Endothelial cell of umbilical vein (primary cell): Measurements from ENCODE around the gene CUTA. TPM values are rescaled to one million over a fixed set of nuclear protein-coding genes. Genes with fewer than 3 reads are reported as not detected.

Experiments used
- BruUV-seq: library from RNA; stranded (reverse); fragments of 400-500 nt; replicated peaks from 2 replicates; lab custom pipeline; 2021; lab: Mats Ljungman, UMichigan
- CTCF ChIA-PET: fragments of 300-600, 350-600 bp; sonication (Branson Sonifier 250); formaldehyde crosslinking; loops from one replicate; lab custom pipeline; 2021; ENCODE audit warnings: antibody characterized with exemption, inconsistent platforms; lab: Charles Lee
- POLR2A ChIA-PET: fragments of 300-600, 350-600 bp; sonication (Branson Sonifier 250); formaldehyde crosslinking; loops from one replicate; lab custom pipeline; 2021; ENCODE audit warnings: antibody characterized with exemption, inconsistent platforms; lab: Charles Lee
- DNase-seq: peaks from one replicate; pipeline ENCODE4 v3.0.0-alpha.2; 2011; ENCODE audit warnings: low read depth, low spot score
- FAIRE-seq: peaks from 2 replicates; lab custom pipeline; 2011; peaks lifted over from hg19 to GRCh38; lab: Jason Lieb, UNC
- H2AFZ ChIP-seq: 2 replicates; pipeline ENCODE4 v1.6.0; 2012; ENCODE audit warnings: low read depth, low read length, control low read depth, inconsistent platforms
- H3K27ac ChIP-seq: 2 replicates; pipeline ENCODE4 v1.5.1; 2011; ENCODE audit warnings: low read depth, mild to moderate bottlenecking, control low read depth, low read length, moderate library complexity; ENCODE audit not compliant: insufficient read depth
- H3K27me3 ChIP-seq, 2 experiments: 2 replicates each; pipeline versions ENCODE4 v1.6.0 to v1.6.1; 2011; ENCODE audit warnings: low read length in 2 of 2, mixed read lengths in 1 of 2; ENCODE audit not compliant: control insufficient read depth in 2 of 2, insufficient read depth in 2 of 2
- H3K36me3 ChIP-seq, 2 experiments: 2 replicates in 1 of 2; 3 replicates in 1 of 2; pipeline ENCODE4 v1.5.1; 2011; ENCODE audit warnings: low read length in 2 of 2, mild to moderate bottlenecking in 1 of 2, moderate library complexity in 1 of 2; ENCODE audit not compliant: control insufficient read depth in 2 of 2, insufficient read depth in 2 of 2; ENCODE audit errors: extremely low read depth in 1 of 2
- H3K4me1 ChIP-seq: 3 replicates; pipeline ENCODE4 v1.5.1; 2011; ENCODE audit warnings: mild to moderate bottlenecking, low read length; ENCODE audit not compliant: control insufficient read depth, insufficient read depth; ENCODE audit errors: extremely low read depth
- H3K4me2 ChIP-seq: 2 replicates; pipeline ENCODE4 v1.6.1; 2011; ENCODE audit warnings: low read length, control low read depth, mixed read lengths; ENCODE audit not compliant: insufficient read depth
- H3K4me3 ChIP-seq, 3 experiments: fragments of 200-600 bp in 1 of 3; sonication (generic), shearing (Covaris generic) in 1 of 3; replicated peaks in 1 of 3; 2 replicates each; pipeline ENCODE4 v1.5.1; 2011 to 2016; ENCODE audit warnings: control low read depth in 3 of 3, low read length in 3 of 3, mild to moderate bottlenecking in 2 of 3, inconsistent platforms in 1 of 3, low read depth in 1 of 3, moderate library complexity in 1 of 3; ENCODE audit not compliant: insufficient read depth in 1 of 3
- H3K79me2 ChIP-seq: 2 replicates; pipeline ENCODE4 v1.6.0; 2012; ENCODE audit warnings: low read length, inconsistent platforms; ENCODE audit not compliant: control insufficient read depth, insufficient read depth
- H3K9ac ChIP-seq: replicated peaks from 2 replicates; pipeline ENCODE3; 2011; ENCODE audit warnings: low read length, control low read depth; ENCODE audit not compliant: insufficient read depth; ENCODE audit errors: extremely low read depth
- H3K9me1 ChIP-seq: replicated peaks from 3 replicates; pipeline ENCODE4 v1.6.0; 2011; ENCODE audit warnings: mild to moderate bottlenecking, low read length; ENCODE audit not compliant: control insufficient read depth, insufficient read depth; ENCODE audit errors: extremely low read depth
- H3K9me3 ChIP-seq: replicated peaks from 2 replicates; pipeline ENCODE4 v1.5.1; 2012; ENCODE audit warnings: low read length, inconsistent platforms; ENCODE audit not compliant: control insufficient read depth, insufficient read depth
- H4K20me1 ChIP-seq: replicated peaks from 2 replicates; pipeline ENCODE3; 2011; ENCODE audit warnings: mild to moderate bottlenecking, low read length; ENCODE audit not compliant: control insufficient read depth, insufficient read depth; ENCODE audit errors: extremely low read depth
- CTCF ChIP-seq, 2 donors: IDR thresholded peaks; 1 replicate in 1 of 2; 2 replicates in 1 of 2; pipeline ENCODE4 v1.5.1; 2011; ENCODE audit warnings: low read length in 2 of 2, mild to moderate bottlenecking in 2 of 2, moderate library complexity in 2 of 2, control low read depth in 1 of 2, inconsistent platforms in 1 of 2, low read depth in 1 of 2; ENCODE audit not compliant: insufficient read depth in 1 of 2; ENCODE audit errors: extremely low read depth in 1 of 2
- EZH2 ChIP-seq: IDR thresholded peaks from 2 replicates; pipeline ENCODE4 v1.6.1; 2012; ENCODE audit warnings: borderline replicate concordance, low read depth, mild to moderate bottlenecking, moderate library complexity, low read length, inconsistent platforms; ENCODE audit not compliant: severe bottlenecking
- FOS ChIP-seq: IDR thresholded peaks from 2 replicates; pipeline ENCODE4 v1.6.1; 2011; ENCODE audit warnings: mild to moderate bottlenecking, low read length, moderate library complexity, borderline replicate concordance; ENCODE audit not compliant: insufficient read depth
- GATA2 ChIP-seq: IDR thresholded peaks from 2 replicates; pipeline ENCODE4 v1.7.0; 2011; ENCODE audit warnings: low read depth, mild to moderate bottlenecking, moderate library complexity, mixed read lengths, low read length; ENCODE audit not compliant: insufficient read length, insufficient read depth
- JUN ChIP-seq: IDR thresholded peaks from 2 replicates; pipeline ENCODE4 v1.6.1; 2011; ENCODE audit warnings: borderline replicate concordance, low read depth; ENCODE audit not compliant: insufficient read length, insufficient read depth
- MYC ChIP-seq: IDR thresholded peaks from one replicate; pipeline ENCODE4 v1.6.1; 2011; ENCODE audit warnings: mild to moderate bottlenecking, low read depth, low read length
- POLR2A ChIP-seq: IDR thresholded peaks from 2 replicates; pipeline ENCODE4 v1.6.1; 2012; ENCODE audit warnings: low read depth, mild to moderate bottlenecking, control low read depth, low read length
- POLR2AphosphoS5 ChIP-seq: IDR thresholded peaks from 2 replicates; pipeline ENCODE4 v1.6.1; 2012; ENCODE audit warnings: low read depth, mild to moderate bottlenecking, control low read depth, low read length, moderate library complexity; ENCODE audit not compliant: insufficient read depth
- dilution Hi-C: fragments of 300-500 bp; cut with MboI; formaldehyde crosslinking; loops from one replicate; pipeline ENCODE4 v1.15.0; 2019; ENCODE audit warnings: low sequenced_read_pairs; ENCODE audit not compliant: extremely low pct_ligation_motif_present
- intact Hi-C: fragments of 100-400 bp; cut with micrococcal nuclease; formaldehyde crosslinking; loops from one replicate; pipeline ENCODE4 v1.10.0; 2022
- polyA plus RNA-seq, 4 experiments: library from polyadenylated mRNA; depleted of rRNA in 3 of 4; stranded (reverse) in 3 of 4; unstranded in 1 of 4; fragments of >200 nt; gene quantifications; 2 replicates each; pipeline versions ENCODE4 v1.2.1 to v1.2.3, GENCODE V29; 2011 to 2012; ENCODE audit warnings: missing spikeins in 1 of 4
- total RNA-seq: library from RNA; stranded (reverse); gene quantifications from 2 replicates; pipeline ENCODE4 v1.2.3, GENCODE V29; 2021
- TF ChIP-seq, protein P1 (sequence below): IDR thresholded peaks from 2 replicates; pipeline ENCODE4 v1.6.1; 2011; ENCODE audit not compliant: insufficient read depth, insufficient read length

CUTA gene
- total and polyA plus RNA-seq, 2 donors (not counting 3 experiments of a cell fraction or from before 2014, with no cell fraction given) = 133 to 202 TPM

GRCh38 chr6:33390767-33391277, 27.1 kb downstream of the CUTA start:
- Histone ChIP-seq H3K27me3 (no peaks in the 10 kb centered on the region), H3K4me2 (peak overlapping the region; percentile 43), H3K27ac (peak overlapping the region; percentile 57), H2AFZ (peak overlapping the region; percentile 91), H3K9ac (peak overlapping the region; percentile 24), H3K4me1 (peaks cover 26% of the 10 kb centered on the region), H3K9me1 (no peaks in the 10 kb centered on the region), H3K4me3 (peak overlapping the region in 1 of 3 experiments; percentile 25), H3K9me3 (no peaks in the 10 kb centered on the region), H3K36me3 (no peaks in the 10 kb centered on the region), H4K20me1 (no peaks in the 10 kb centered on the region), H3K79me2 (peaks cover 41% of the 10 kb centered on the region)
- dilution Hi-C loops = no loop called here
- no peak for DNase-seq
- ChIA-PET POLR2A (no interaction called here), CTCF (interaction anchor here (0.7 to 1.7 kb wide), 5 partner anchors 32 to 189 kb away, joined by 3 to 15 read pairs (median 4); partner anchors contain the start of genes BAK1 and ZBTB9)
- intact Hi-C loops = loop anchor here (1.0 to 5.0 kb wide), 5 partner anchors 19 to 101 kb away; partner anchors contain the start of gene ZBTB9
- TF ChIP-seq CTCF (IDR thresholded peaks at IDR 0.05; ENCODE audit: extremely low read depth in 1 of 2, insufficient read depth in 1 of 2, low read depth in 1 of 2, low read length in 2 of 2) = no peak
- BruUV-seq = no TSS peak
- no peak for FAIRE-seq

DNA sequence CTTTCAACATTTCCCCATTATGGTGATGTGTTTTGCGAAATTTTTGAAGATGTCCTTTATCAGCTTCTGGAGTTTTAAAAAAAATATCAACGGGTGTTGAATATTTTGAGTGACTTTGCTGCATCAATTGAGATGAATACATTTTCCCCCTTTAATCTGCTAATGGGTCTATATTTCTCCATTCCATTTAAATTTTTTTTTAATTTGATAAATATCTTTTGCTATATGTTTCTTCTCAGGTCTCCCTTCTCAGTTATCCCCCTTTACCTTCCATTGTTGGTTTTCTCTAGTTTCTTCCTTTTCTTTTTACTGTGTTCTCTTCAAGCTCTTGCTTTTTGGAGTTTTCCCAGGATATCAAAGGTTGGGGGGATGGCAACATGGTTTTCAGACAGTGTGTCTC, 27.7 kb downstream of the CUTA start:
- no peak for TF ChIP-seq GATA2
- no peak for TF ChIP-seq JUN
- no peak for TF ChIP-seq EZH2
- TF ChIP-seq, protein P1, sequence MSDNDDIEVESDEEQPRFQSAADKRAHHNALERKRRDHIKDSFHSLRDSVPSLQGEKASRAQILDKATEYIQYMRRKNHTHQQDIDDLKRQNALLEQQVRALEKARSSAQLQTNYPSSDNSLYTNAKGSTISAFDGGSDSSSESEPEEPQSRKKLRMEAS = no peak
- TF ChIP-seq FOS = no peak
- TF ChIP-seq POLR2A = no peak
- no peak for TF ChIP-seq MYC
- no peak for TF ChIP-seq POLR2AphosphoS5
- no peak for TF ChIP-seq CTCF (IDR thresholded peaks at IDR 0.05; ENCODE audit: extremely low read depth in 1 of 2, insufficient read depth in 1 of 2, low read depth in 1 of 2, low read length in 2 of 2)
- Histone ChIP-seq H3K79me2 (peaks cover 34% of the 10 kb centered on the region), H3K9ac (no peak overlapping the region), H3K4me2 (no peak overlapping the region), H4K20me1 (no peaks in the 10 kb centered on the region), H3K4me3 (no peak overlapping the region), H3K27me3 (no peaks in the 10 kb centered on the region), H3K9me1 (no peaks in the 10 kb centered on the region), H3K36me3 (no peaks in the 10 kb centered on the region), H3K4me1 (peaks cover 23% of the 10 kb centered on the region), H3K27ac (no peak overlapping the region), H2AFZ (no peak overlapping the region), H3K9me3 (no peaks in the 10 kb centered on the region)
- dilution Hi-C loops (no loop called here), intact Hi-C loops (loop anchor here (5.0 kb wide), 1 partner anchor 102 kb away; no protein-coding TSS in a partner anchor)
- FAIRE-seq (no peak), DNase-seq (no peak)
- no TSS peak for BruUV-seq
- ChIA-PET CTCF (interaction anchor here (0.9 to 1.7 kb wide), 2 partner anchors 36 to 39 kb away, joined by 3 to 15 read pairs; no protein-coding TSS in a partner anchor), POLR2A (no interaction called here)
